UCSD-AML1 (cell line): ENCODE data around the gene DSCAM.

Source experiments
- DNase-seq: peaks from one replicate; lab custom pipeline; 2025; ENCODE audit not compliant: unreplicated experiment; lab: John Stamatoyannopoulos, UW

The DSCAM gene

DNA sequence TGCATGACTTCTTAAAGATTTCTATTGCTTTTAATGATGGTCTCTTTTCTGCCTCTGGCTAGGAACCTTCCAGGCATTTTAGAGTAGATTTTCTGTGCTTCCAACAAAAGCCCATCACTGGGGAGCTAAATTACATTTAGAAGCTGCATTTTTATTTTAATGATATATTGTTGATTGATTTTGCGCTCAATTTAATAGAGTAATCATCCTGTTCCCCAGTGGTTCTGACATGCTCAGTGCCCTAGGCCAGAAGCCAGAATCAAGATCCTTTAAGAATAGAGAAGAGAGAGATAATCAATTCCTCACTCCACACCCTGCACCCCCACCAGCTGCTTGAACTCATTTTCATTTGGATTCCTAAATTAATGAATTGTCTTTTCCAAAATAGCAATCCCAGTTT is 881.9 kb downstream of the DSCAM start:
- no peak for DNase-seq

GRCh38 chr21:39961251-39961650 is 885.7 kb downstream of the DSCAM start:
- no peak for DNase-seq
